AG04449 (cell line): Measurements from ENCODE around the gene APOC3.
"Not testable (repeated sequence)": the region's sequence is repeated elsewhere in the genome, so short reads cannot be mapped to it uniquely, and the experiment has no call there.

Experiments
- CTCF ChIA-PET: fragments of 350-600 bp; formaldehyde crosslinking; extraction: SDS; loops from one replicate; lab custom pipeline; 2021; ENCODE audit warnings: antibody characterized with exemption; lab: Yijun Ruan, JAX
- POLR2A ChIA-PET: fragments of 400-600, 350-600 bp; formaldehyde crosslinking; extraction: SDS; loops from one replicate; lab custom pipeline; 2020; ENCODE audit warnings: antibody characterized with exemption, inconsistent platforms; lab: Yijun Ruan, JAX
- DNase-seq: peaks from one replicate; pipeline ENCODE4 v3.0.0-alpha.2; 2010; ENCODE audit warnings: low read depth, low spot score
- H3K4me3 ChIP-seq: 2 replicates; pipeline ENCODE4 v1.5.1; 2011; ENCODE audit warnings: low read depth, mild to moderate bottlenecking, control low read depth, low read length
- TF ChIP-seq, protein P1 (sequence below): IDR thresholded peaks from one replicate; pipeline ENCODE4 v1.5.1; 2011; ENCODE audit warnings: mild to moderate bottlenecking, moderate library complexity, low read length, control low read depth, inconsistent platforms; ENCODE audit not compliant: insufficient read depth; ENCODE audit errors: missing control alignments

APOC3 gene

DNA sequence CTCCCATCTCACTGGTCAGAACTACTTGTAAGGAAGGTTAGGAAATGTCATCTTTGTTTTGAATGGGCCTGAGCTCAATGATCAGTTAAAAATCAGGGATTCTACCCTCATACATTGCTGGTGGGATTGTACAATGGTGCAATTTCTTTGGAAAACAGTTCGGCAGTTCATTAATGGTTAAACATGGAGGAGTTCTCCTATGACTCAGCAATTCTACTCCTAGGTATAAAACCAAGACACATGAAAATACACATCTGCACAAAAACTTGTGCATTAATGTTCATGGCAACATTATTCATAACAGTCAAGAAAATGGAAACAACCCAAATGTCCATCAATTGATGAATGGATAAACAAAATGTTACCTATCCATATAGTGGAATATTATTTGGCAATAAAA, 33.2 kb upstream of the APOC3 start:
- ChIA-PET CTCF (interaction anchor here (1.0 to 12.3 kb wide), 3 partner anchors 10 to 306 kb away, joined by 5 to 472 read pairs (median 120); partner anchors contain the start of genes APOA1 and SIK3), POLR2A (no interaction called here)
- TF ChIP-seq, protein P1, sequence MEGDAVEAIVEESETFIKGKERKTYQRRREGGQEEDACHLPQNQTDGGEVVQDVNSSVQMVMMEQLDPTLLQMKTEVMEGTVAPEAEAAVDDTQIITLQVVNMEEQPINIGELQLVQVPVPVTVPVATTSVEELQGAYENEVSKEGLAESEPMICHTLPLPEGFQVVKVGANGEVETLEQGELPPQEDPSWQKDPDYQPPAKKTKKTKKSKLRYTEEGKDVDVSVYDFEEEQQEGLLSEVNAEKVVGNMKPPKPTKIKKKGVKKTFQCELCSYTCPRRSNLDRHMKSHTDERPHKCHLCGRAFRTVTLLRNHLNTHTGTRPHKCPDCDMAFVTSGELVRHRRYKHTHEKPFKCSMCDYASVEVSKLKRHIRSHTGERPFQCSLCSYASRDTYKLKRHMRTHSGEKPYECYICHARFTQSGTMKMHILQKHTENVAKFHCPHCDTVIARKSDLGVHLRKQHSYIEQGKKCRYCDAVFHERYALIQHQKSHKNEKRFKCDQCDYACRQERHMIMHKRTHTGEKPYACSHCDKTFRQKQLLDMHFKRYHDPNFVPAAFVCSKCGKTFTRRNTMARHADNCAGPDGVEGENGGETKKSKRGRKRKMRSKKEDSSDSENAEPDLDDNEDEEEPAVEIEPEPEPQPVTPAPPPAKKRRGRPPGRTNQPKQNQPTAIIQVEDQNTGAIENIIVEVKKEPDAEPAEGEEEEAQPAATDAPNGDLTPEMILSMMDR, result no peak
- no peak overlapping the region for H3K4me3 ChIP-seq
- DNase-seq, result no peak

DNA sequence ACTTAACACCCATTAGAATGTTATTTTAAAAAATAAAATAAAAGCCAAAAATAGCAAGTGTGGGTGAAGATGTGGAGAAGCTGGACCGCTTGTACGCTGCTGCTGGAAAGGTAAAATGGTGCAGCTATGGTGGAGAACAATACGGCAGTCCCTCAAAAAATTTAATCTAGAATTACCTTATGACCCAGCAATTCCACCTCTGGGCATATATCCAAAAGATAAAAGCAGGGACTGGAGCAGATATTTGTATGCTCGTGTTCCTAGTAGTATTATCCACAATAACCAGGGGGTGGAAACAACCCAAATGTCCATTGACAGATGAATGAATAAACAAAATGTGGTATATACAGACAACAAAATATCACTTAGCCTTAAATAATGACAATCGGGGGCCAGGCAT, 31.9 kb upstream of the APOC3 start:
- POLR2A ChIA-PET, result no interaction called here

DNA sequence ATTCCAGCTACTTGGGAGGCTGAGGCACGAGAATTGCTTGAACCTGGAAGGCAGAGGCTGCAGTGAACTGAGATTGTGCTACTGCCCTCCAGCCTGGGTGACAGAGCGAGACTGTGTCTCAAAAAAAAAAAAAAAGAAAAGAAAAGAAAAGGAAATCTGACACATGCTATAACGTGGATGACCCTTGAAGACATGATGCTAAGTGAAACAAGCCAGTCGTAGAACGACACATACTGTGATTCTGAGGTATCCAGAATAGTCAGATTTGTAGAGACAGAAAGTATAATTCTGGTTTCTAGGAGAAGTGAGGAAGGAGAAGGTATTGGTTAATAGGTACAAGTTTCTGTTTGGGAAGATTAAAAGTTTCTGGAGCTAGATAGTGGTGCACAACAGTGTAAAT, 31.3 kb upstream of the APOC3 start:
- H3K4me3 ChIP-seq, result no peak overlapping the region
- no peak for DNase-seq
- TF ChIP-seq, protein P1, result no peak
- ChIA-PET POLR2A (no interaction called here), CTCF (interaction anchor here (0.7 to 4.3 kb wide), 3 partner anchors 8 to 38 kb away, joined by 3 to 28 read pairs (median 6); partner anchors contain the start of gene APOA5)

More for the DNA sequence above, 31.9 kb upstream of the APOC3 start:
- CTCF ChIA-PET, result interaction anchor here (1.8 kb wide), 1 partner anchor 38 kb away, joined by 6 read pairs; no protein-coding TSS in a partner anchor
- no peak overlapping the region for H3K4me3 ChIP-seq
- TF ChIP-seq, protein P1, result no peak
- no peak for DNase-seq

DNA sequence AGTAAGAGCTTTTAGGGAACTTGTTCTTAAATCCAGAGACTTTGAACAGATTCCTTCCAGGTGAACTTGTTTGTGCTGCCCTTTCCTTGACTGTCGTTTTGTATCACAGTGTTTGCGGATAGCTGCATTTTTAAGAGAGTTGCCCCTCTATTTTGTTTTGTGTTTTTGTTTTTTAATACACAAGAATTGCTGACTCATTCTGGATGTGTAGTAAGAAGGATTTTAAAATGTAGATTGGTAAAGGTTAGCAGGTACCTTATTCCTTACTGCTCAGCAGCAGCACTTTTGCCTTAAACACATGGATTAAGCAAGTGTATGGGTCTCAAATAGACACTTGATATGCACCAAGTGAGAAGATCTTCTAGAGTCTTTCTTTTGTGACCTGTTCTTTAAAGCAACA, 29.1 kb upstream of the APOC3 start:
- POLR2A ChIA-PET, result no interaction called here
- CTCF ChIA-PET, result interaction anchor here (0.6 to 4.3 kb wide), 3 partner anchors 10 to 14 kb away, joined by 3 to 28 read pairs (median 3); partner anchors contain the start of gene APOA5
- no peak overlapping the region for H3K4me3 ChIP-seq
- no peak for DNase-seq
- TF ChIP-seq, protein P1, result no peak

DNA sequence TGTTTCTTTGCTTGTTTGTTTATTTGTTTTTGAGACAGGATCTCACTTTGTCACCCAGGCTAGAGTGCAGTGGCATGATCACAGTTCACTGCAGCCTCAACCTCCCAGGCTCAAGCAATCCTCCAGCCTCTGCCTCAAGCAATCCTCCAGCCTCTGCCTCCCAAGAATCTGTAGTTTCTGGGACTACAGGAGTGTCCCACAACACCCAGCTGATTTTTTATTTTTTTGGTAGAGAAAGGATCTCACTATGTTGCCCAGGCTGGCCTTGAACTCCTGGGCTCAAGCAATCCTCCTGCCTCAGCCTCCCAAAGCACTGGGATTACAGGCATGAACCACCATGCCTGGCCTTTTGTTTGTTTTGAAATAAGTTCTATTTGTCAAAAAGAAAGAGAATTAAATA, 28.0 kb upstream of the APOC3 start:
- POLR2A ChIA-PET, H3K4me3 ChIP-seq, DNase-seq: not testable (repeated sequence)
- CTCF ChIA-PET, result interaction anchor here (4.3 kb wide), 1 partner anchor 11 kb away, joined by 28 read pairs; the partner anchor contains the start of gene APOA5

DNA sequence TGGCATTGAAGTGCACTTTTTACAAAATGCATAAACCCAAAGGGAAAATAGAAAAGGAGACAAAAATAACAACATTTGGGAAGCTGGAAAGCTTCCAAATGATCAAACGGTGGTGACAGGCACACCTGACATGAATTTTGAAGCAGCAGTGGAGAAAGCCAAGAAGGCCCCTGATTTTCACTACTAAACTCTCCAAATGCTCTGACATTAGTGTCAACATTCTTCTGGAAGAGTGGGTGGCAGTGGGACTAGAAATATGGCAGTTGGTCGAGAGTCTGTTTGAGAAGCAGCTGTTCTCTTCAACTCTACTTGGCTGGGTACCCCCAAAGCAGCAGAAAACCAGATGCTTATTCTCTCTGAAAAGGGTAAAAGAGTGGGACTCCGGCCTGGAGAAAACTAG, 25.7 kb upstream of the APOC3 start:
- DNase-seq, result no peak
- TF ChIP-seq, protein P1, result no peak
- ChIA-PET CTCF (interaction anchor here (1.2 kb wide), 1 partner anchor 13 kb away, joined by 4 read pairs; no protein-coding TSS in a partner anchor), POLR2A (interaction anchor here (0.7 kb wide), 1 partner anchor 17 kb away, joined by 3 read pairs; no protein-coding TSS in a partner anchor)
- no peak overlapping the region for H3K4me3 ChIP-seq
